Measurements from ENCODE around the gene CDRT15.

The CDRT15 gene

GRCh38 chr17:14205992-14206461 is 30.6 kb downstream of the CDRT15 start (continued):
- no peak for TF ChIP-seq TSHZ1 (tag by site-specific recombination; IDR thresholded peaks at IDR 0.05; ENCODE audit: borderline replicate concordance)
- no peak for TF ChIP-seq REPIN1 (tag by site-specific recombination; IDR thresholded peaks at IDR 0.05; ENCODE audit: low read depth)
- TF ChIP-seq HOXC10 (CRISPR knock-in tag; IDR thresholded peaks at IDR 0.05), result no peak
- no peak for TF ChIP-seq ZNF510 (tag by site-specific recombination; IDR thresholded peaks at IDR 0.05; ENCODE audit: insufficient replicate concordance)
- TF ChIP-seq ZFP3 (tag by site-specific recombination; IDR thresholded peaks at IDR 0.05; ENCODE audit: low read depth), result no peak
- no peak for TF ChIP-seq MYNN (tag by site-specific recombination; IDR thresholded peaks at IDR 0.05; ENCODE audit: borderline replicate concordance)

GRCh38 chr17:14205380-14205779 is 31.3 kb downstream of the CDRT15 start:
- TF ChIP-seq ZFP3 (tag by site-specific recombination; IDR thresholded peaks at IDR 0.05; ENCODE audit: low read depth) (no peak), ZSCAN5A (tag by site-specific recombination; IDR thresholded peaks at IDR 0.05) (no peak), IKZF3 (tag by site-specific recombination; IDR thresholded peaks at IDR 0.05) (no peak), ZNF514 (tag by site-specific recombination; IDR thresholded peaks at IDR 0.05) (no peak), ZBTB49 (tag by site-specific recombination; IDR thresholded peaks at IDR 0.05; ENCODE audit: low read depth) (no peak), ZNF704 (tag by site-specific recombination; IDR thresholded peaks at IDR 0.05) (no peak), ZNF549 (tag by site-specific recombination; IDR thresholded peaks at IDR 0.05) (no peak), ZNF140 (tag by site-specific recombination; IDR thresholded peaks at IDR 0.05) (no peak), ZNF335 (tag by site-specific recombination; conservative IDR thresholded peaks at IDR 0.05) (no peak), ZNF664 (tag by site-specific recombination; IDR thresholded peaks at IDR 0.05) (no peak), ZNF785 (tag by site-specific recombination; IDR thresholded peaks at IDR 0.05) (no peak), ZNF792 (tag by site-specific recombination; IDR thresholded peaks at IDR 0.05) (no peak), MZF1 (tag by site-specific recombination; IDR thresholded peaks at IDR 0.05; ENCODE audit: borderline replicate concordance) (no peak)
- Histone ChIP-seq H3K36me3 (ENCODE audit: control insufficient read depth in 2 of 2, insufficient read depth in 1 of 2, low read length in 2 of 2) (peaks cover 0 to 11% of the 10 kb centered on the region in 2 experiments; a peak in 1 of 3 replicates), H3K9me3 (ENCODE audit: control insufficient read depth, insufficient read depth, low read depth, low read length) (no peaks in the 10 kb centered on the region), H3K4me1 (ENCODE audit: control insufficient read depth, insufficient read depth, low read length) (peaks cover 10% of the 10 kb centered on the region), H3K27ac (ENCODE audit: extremely low read depth, low read depth, low read length) (no peak overlapping the region), H3K4me3 (ENCODE audit: low read depth, low read length) (no peak overlapping the region)
- CTCF ChIA-PET, result interaction anchor here (0.6 kb wide), 1 partner anchor 612 kb away, joined by 4 read pairs; no protein-coding TSS in a partner anchor
- POLR2A ChIA-PET, result no interaction called here
